ENCODE results near the gene ELK4.

- no peak for TF ChIP-seq POLR2AphosphoS5 (IDR thresholded peaks at IDR 0.05)
- TF ChIP-seq CTCF (IDR thresholded peaks at IDR 0.05) = no peak
- TF ChIP-seq POLR2A (IDR thresholded peaks at IDR 0.05) = no peak
- TF ChIP-seq EP300 (IDR thresholded peaks at IDR 0.05) = no peak
Measured at GRCh38 chr1:205571747-205572146, 60.1 kb downstream of the ELK4 start.
